ENCODE measurements around the gene TMIGD2. TPM values are rescaled to one million over a fixed set of nuclear protein-coding genes. Genes with fewer than 3 reads are reported as not detected.

TMIGD2 gene
- polyA plus RNA-seq, 3 donors, result 0.26 TPM; not detected in 2

GRCh38 chr19:4345342-4346019 is 43.3 kb upstream of the TMIGD2 start:
- Mint-ChIP-seq H3K36me3 (peaks cover 39 to 51% of the 10 kb centered on the region in 2 donors), H3K4me1 (peaks cover 22% of the 10 kb centered on the region), H3K9me3 (no peaks in the 10 kb centered on the region), H3K27me3 (ENCODE audit: low read depth in 3 of 3) (peaks cover 0 to 7% (median 0%) of the 10 kb centered on the region in 3 donors), H3K4me3 (no peak overlapping the region), H3K27ac (no peak overlapping the region)
- TF ChIP-seq CTCF (IDR thresholded peaks at IDR 0.05), result no peak
- H2AFZ ChIP-seq (ENCODE audit: insufficient read depth, low read depth, low read length, poor library complexity, severe bottlenecking), result no peak overlapping the region
- no peak for DNase-seq
- WGBS (ENCODE audit: insufficient coverage), result 94% methylated on average over 15 of the region's 15 CpGs
- H3K4me3 ChIP-seq (replicated peaks in 1 of 3; ENCODE audit: low read depth in 2 of 3, low read length in 3 of 3), result no peak overlapping the region
- H3K9ac ChIP-seq (ENCODE audit: insufficient read depth, low read length, poor library complexity, severe bottlenecking), result no peak overlapping the region
- H3K36me3 ChIP-seq (replicated peaks in 1 of 2; ENCODE audit: control insufficient read depth in 1 of 2, insufficient read depth in 2 of 2, low read length in 2 of 2), result peaks cover 8 to 32% of the 10 kb centered on the region in 2 donors
- H3K4me1 ChIP-seq (ENCODE audit: control insufficient read depth in 1 of 2, insufficient read depth in 2 of 2, low read length in 2 of 2), result peaks cover 15 to 23% of the 10 kb centered on the region in 2 donors
- H3K27ac ChIP-seq (ENCODE audit: low read depth in 1 of 2, low read length in 2 of 2), result no peak overlapping the region
- H3K9me3 ChIP-seq (replicated peaks in 1 of 2; ENCODE audit: control insufficient read depth in 1 of 2, insufficient read depth in 1 of 2, low read length in 2 of 2), result no peaks in the 10 kb centered on the region
- peaks cover 6% of the 10 kb centered on the region for H3K79me2 ChIP-seq (ENCODE audit: insufficient read depth, low read length)
- H4K20me1 ChIP-seq (ENCODE audit: insufficient read depth, low read length), result peaks cover 6% of the 10 kb centered on the region
- H3K27me3 ChIP-seq (ENCODE audit: control insufficient read depth in 2 of 2, insufficient read depth in 2 of 2, low read length in 2 of 2), result no peaks in the 10 kb centered on the region
- H3K4me2 ChIP-seq (replicated peaks; ENCODE audit: extremely low read depth, low read length, poor library complexity, severe bottlenecking), result no peak overlapping the region
- intact Hi-C loops (cut with micrococcal nuclease), result no loop called here

DNA sequence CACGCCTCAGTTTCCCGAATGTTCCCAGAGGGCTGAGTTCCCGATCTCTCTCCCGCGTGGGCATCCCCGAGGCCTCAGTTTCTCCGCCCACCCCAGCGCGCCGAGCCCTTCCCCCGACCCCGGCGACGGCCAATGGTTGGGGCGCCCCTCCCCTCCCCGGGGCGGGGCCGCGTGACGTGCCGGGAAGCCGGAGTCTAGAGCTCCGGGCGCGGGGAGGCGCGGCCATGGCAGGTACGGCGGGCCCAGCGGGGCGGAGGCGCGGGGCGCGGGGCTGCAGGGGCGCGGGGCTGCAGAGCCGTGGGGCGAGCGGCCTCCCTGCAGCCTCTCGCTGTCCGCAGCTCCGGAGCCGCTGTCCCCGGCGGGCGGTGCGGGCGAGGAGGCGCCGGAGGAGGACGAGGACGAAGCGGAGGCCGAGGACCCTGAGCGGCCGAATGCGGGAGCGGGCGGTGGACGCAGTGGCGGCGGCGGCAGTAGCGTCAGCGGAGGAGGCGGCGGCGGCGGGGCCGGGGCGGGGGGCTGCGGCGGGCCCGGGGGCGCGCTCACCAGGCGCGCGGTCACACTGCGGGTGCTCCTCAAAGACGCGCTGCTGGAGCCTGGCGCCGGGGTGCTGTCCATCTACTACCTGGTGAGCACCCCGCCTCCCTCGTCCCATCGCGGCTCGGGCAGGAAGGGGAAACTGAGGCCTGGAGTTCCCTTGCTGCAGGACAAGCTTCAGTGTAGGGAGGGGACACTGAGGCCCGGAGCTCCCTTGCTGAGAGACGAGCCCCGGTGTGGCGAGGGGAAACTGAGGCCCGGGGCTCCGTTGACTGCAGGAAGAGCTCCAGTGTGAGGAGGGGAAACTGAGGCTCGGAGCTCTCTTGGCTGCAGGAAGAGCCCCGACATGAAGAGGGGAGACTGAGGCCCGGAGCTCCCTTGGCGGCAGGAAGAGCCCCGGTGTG is 41.5 kb upstream of the TMIGD2 start, which contains the start of gene MPND:
Gene MPND, plus strand, starts transcription at position 193 of the 938 bp plus-strand sequence. Its CDS starts 32 bp downstream, at position 225.
- peaks cover 28% of the 10 kb centered on the region for H3K4me1 Mint-ChIP-seq

More for the DNA sequence above, 41.5 kb upstream of the TMIGD2 start, which contains the start of gene MPND:
- Histone ChIP-seq H3K9me3 (replicated peaks in 1 of 2; ENCODE audit: control insufficient read depth in 1 of 2, insufficient read depth in 1 of 2, low read length in 2 of 2) (no peaks in the 10 kb centered on the region), H3K4me2 (replicated peaks; ENCODE audit: extremely low read depth, low read length, poor library complexity, severe bottlenecking) (peak within 1 kb of the TSS; percentile 97), H3K36me3 (replicated peaks in 1 of 2; ENCODE audit: control insufficient read depth in 1 of 2, insufficient read depth in 2 of 2, low read length in 2 of 2) (peaks cover 8 to 14% of the 10 kb centered on the region in 2 donors), H3K79me2 (ENCODE audit: insufficient read depth, low read length) (peaks cover 6% of the 10 kb centered on the region), H3K4me1 (ENCODE audit: control insufficient read depth in 1 of 2, insufficient read depth in 2 of 2, low read length in 2 of 2) (peaks cover 18 to 28% of the 10 kb centered on the region in 2 donors), H3K27me3 (ENCODE audit: control insufficient read depth in 2 of 2, insufficient read depth in 2 of 2, low read length in 2 of 2) (no peaks in the 10 kb centered on the region), H3K9ac (ENCODE audit: insufficient read depth, low read length, poor library complexity, severe bottlenecking) (peak within 1 kb of the TSS; percentile 62), H3K4me3 (replicated peaks in 1 of 3; ENCODE audit: low read depth in 2 of 3, low read length in 3 of 3) (peak within 1 kb of the TSS; percentile 52 to 84 (median 70)), H3K27ac (ENCODE audit: low read depth in 1 of 2, low read length in 2 of 2) (peak within 1 kb of the TSS; percentile 78 to 85), H2AFZ (ENCODE audit: insufficient read depth, low read depth, low read length, poor library complexity, severe bottlenecking) (peak within 1 kb of the TSS; percentile 98), H4K20me1 (ENCODE audit: insufficient read depth, low read length) (peaks cover 6% of the 10 kb centered on the region)
- 5% methylated on average over 90 of the region's 101 CpGs for WGBS (ENCODE audit: insufficient coverage)
- Mint-ChIP-seq H3K9me3 (no peaks in the 10 kb centered on the region), H3K27ac (peak within 1 kb of the TSS; percentile 91 to 98 (median 95)), H3K27me3 (ENCODE audit: low read depth in 3 of 3) (peaks cover 0 to 9% (median 7%) of the 10 kb centered on the region in 3 donors), H3K36me3 (peaks cover 28 to 33% of the 10 kb centered on the region in 2 donors), H3K4me3 (peak within 1 kb of the TSS; percentile 91 to 93)
- peak; percentile 3 for TF ChIP-seq CTCF (IDR thresholded peaks at IDR 0.05)
- intact Hi-C loops (cut with micrococcal nuclease), result loop anchor here (2.0 to 5.0 kb wide), 4 partner anchors 15 to 129 kb away; partner anchors contain the start of genes HDGFL2 (in 1 of the 2), UBXN6 (in 1 of the 2) and YJU2 (in 1 of the 2)
- DNase-seq, result peak; percentile 71 to 82 (median 78)

All from CD14-positive monocyte (primary cell).